Measurements from ENCODE around the gene STC2.

The STC2 gene

DNA sequence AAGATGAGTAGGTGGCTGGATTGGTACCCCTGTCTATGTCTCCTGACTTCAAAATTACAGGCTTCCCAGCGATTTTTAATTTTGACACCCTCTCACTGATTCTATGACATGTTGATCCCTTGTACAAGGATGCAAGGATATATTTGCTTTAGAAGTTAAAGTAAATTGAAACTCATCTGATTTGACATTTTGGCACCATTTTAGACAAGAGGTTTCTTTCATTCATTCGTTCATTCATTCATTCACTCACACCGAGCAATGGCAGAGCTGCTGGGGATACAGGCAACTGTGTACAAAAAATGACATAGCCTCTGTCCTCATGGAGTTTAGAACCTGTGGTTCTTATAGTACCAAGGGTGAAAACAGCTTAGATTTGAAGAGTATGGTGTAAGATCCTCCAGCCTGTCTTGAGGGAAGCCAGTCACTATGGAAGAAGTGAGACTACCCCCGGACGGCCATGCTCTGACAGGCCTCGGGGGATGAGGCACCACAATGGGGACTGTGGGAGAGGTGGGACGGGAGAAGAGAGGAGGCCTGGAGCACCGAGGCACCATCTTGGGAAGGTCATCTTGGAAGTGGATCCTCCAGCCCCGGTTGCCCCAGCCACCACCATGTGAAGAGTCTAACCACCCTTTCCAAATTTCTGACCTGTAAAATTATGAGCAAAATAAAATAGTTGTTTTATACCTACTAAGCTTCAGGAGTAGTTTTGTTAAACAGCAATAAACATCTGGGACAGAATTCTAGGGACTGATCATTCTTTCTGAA is 16.2 kb downstream of the STC2 start:
- no peak for DNase-seq

DNA sequence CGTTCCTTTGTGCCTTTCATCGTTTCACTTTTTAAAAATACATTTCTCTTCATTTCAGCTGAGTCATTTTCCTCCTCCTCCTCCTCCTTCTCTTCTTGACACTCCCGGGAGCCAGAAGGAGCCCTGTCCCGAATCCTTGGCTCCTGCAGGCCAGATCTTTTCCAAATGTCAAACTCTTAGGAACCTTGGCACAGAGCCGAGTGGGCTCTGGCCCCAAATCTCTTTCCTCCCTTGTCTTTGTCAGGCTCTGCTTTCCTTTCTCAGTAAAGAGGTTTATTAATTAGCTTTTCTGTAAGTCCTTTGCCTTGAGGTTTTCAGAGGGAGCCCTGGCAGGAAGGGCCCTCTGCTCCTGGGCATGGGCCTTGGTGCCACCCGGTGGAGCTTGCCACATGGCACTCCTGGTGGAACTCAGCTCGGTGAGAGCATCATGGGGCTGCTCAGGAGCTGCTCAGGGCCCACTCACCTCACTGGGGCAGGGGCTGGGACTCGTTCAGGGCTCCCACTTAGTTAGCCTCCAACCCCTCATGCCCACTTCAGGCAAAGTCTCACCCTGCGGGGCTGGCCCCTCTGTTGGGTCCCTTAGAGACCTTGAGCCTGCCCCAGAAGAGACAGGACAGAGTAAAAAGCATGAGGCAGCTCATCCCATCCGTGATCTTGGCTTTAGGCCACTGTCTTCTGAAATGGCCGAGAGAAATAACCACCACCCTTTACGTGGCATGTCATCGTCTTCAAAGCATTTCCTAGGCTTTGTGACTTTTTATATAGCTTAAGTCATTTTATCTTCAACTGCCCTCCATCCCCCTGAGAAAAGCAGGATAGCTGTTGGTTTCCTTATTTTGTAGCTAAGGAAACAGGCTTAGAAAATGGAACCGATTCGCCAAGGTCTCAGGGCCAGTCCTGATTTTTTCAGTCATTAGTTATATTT is 17.1 kb downstream of the STC2 start:
- DNase-seq = no peak

DNA sequence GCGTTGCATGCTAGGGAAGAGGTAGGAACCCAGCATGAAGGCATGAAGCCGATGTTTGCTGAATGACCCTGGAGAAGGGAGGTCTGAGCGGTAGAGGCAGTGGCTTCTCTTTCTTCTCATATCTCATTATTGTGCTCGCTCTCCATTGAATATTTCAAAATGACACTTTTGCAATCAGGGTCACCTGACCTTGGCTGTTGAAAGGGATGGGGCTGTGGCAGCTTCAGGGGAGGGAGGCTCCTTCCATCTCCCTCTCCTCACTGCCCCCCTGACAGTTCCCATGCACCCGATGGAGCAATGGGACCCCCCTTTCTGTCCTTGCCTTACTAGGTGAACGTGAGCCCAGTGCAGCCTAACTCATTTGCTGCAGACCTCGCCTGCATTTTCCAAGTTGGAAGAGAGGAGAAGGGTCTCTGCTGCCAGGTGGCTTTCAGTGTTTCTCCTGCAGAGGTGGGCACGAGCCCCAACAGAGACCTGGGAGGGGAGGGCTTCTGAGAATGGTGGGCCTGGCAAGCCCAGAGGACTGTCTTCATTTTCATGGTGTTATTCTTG is 17.9 kb downstream of the STC2 start:
- no peak for DNase-seq

DNA sequence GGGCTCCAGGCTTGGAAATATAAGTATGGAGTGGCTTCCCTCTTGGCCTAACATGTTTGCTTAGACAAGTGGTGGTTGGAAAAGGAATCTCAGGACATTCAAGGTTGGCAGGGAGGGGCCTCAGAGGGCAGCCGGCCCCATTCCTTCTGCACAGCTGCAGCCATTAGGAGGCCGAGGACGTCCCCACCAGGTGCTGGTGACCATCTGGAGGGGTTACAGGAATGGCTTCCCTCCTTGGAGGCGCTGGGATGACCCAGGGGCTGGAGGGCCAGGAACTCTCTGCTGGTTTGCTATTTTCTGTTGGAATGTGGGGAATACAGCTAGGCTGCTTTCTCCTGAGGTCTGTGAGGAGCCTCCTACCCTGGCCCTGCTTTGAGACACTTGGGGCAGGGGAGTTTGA is 18.5 kb downstream of the STC2 start:
- no peak for DNase-seq

DNA sequence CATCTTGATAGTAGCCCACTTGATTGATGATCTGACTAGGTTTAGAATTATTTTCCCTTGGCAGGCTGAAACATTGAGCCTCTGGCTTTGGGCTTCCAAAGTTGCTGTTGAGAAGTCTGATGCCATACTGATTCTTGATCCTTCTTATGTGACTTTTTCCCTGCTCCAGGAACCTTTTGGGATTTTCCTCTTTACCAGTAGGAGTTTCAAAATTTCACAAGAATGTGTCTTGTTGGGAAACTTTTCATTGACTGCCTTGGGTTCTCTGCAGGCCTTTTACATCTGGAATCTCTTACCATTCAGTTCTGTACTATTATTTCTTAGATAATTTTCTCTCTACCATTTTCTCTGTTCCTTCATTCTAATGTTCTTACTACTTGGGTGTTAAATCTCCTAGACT is 20.0 kb downstream of the STC2 start:
- DNase-seq = no peak

DNA sequence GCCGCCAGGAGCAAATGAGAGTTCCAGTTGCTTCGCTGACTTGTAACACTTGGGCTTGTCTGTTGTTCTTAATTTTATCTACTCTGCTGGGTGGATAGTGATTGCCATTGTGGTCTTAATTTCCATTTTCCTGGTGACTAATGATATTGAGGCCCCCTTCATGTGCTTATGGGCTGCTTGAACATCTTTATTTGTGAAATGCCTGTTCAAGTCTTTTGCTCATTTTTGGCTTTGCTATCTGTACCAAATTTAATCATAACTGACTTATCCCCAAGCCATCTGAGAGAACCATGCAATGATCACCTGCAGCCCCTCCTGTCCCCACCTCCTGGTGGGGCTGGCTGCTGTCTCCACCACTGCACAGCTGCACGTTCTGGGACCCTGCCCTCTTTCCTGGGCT is 20.5 kb downstream of the STC2 start:
- DNase-seq = no peak

DNA sequence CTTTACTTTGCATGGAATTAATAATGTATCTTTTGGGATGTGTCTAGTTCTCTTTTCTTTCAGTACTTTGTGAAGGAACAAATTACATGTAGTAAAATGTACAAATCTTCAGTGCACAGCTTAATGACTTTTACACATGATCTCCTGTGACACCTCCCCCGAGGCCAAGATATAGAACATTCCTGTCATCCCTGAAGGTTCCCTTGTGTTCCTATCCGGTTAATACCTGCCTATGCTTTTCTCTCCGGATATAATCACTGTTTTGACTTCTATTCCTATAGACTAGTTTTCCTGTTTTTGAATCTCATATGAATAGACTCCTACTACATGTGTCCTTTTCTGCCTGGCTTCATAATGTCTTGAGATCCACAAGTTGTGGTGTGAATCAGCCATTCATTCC is 21.5 kb downstream of the STC2 start:
- no peak for DNase-seq

DNA sequence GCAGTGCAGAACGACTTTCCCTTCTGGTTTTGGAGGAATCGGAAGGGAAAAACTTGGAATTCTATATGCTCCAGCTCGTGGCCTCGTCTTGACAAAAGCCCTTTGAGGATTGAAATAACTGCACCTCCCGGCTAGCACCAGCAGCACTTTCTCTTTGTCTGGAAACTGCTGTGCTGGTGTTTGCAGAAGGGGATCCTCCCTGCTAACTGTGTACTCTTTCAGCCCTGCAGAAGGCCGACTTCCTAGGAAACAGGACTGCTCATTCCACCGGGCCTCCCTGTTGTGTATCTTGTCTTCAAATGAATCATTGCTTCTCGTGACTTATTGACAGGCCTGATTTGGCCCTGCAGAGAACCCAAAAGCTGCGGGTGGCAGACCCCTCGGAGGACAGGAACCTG is 23.6 kb downstream of the STC2 start:
- no peak for DNase-seq

DNA sequence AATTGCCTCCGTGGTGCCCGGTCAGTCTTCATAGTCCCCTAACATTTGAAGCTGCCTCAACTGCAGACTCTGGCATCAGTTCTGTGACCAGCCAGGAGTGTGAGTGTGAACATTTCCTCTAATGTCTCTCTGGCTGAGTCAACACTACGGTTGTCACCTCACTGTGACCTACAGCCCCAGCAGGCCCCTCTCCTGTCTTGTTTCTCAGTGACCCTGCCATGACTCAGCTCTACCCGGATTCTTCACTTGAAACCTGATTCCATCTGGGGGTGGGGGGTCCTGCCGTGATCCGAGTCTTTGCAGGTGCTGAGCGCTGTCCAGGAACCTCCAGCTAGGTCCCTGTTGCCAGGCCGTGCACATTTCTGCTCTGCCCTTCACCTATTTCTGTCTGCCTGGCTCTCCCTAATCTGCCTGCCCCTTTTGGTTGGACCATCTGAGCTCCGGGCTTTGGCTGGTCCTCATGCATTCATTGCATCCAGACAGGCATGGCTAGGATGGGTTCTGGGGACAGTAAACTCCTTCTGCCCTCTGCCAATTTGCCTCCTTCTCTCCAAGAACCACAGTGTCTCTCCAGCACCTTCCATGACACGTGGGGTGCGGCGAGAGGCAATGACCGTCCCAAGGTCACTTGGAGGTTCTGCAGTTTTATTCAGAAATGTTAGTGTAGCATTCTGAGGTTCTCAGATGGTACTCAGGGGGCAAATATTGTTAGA is 24.2 kb downstream of the STC2 start:
- DNase-seq = no peak

DNA sequence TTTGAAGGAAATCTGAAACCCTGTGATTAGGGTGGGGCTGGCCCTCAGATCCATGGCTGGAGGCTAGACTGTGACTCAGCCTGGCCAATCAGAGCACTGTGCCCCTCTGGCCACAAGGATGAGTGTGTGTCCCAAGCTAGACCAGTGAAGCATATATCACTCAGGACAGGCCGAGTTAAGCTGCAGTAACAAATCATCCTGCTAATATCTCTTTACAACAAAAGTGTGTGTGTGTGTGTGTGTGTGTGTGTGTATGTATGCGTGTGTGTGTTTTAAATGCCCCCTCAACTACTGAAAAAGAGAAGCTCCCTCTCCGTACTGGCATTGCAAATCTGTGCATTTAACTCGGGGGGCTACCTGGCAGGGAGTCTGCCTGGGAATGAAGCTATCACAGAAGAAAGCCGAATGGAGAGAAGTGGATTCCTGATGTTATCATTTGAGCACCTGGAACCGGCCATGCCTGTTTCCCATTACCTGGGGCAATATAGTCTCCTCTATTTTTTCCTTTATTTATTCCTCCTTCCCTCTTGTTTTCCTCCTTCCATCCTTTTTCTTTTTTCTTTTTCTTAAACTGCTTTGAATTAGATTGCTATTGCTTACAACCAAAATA is 25.6 kb downstream of the STC2 start:
- no peak for DNase-seq

DNA sequence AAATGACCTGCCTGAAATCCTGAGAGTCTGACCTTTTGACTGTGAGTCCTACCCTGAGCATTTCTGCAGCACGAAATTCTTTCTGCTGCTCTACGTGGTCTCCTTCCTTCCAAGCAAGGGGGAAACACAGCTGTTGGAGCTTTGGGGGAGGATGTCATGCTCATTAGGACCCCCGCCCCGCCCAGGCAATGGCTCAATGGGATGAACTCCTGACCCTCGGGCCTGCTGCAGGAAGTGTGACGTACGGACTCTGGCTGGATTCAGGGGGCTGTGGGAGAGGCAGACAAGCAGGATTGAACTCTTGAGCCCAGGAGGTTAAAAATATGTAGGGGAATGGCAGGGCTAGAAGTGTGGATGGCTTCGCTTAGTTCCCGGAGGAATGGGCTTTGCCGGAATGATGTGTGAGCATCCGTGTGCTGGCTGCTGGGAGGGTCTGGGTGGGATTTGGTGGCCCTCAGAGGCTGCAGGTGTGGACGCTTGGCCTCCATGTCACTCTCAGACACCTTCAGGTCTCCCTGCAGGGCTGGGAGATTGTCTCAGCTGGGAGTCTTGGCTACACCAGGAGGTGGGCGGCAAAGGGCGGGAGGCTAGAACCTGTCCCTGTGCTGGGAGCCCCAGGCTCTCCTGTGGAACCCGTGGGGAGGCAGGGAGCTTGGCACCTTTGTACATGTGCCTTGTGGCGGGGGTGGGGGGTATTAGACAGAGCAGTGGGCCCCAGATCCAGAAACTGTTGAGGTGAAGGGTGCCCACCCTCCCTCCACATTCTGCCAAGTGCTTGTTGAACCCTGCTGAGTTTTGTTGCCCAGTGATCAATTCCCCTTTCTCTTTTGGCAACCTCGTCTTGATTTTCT is 26.3 kb downstream of the STC2 start:
- no peak for DNase-seq

DNA sequence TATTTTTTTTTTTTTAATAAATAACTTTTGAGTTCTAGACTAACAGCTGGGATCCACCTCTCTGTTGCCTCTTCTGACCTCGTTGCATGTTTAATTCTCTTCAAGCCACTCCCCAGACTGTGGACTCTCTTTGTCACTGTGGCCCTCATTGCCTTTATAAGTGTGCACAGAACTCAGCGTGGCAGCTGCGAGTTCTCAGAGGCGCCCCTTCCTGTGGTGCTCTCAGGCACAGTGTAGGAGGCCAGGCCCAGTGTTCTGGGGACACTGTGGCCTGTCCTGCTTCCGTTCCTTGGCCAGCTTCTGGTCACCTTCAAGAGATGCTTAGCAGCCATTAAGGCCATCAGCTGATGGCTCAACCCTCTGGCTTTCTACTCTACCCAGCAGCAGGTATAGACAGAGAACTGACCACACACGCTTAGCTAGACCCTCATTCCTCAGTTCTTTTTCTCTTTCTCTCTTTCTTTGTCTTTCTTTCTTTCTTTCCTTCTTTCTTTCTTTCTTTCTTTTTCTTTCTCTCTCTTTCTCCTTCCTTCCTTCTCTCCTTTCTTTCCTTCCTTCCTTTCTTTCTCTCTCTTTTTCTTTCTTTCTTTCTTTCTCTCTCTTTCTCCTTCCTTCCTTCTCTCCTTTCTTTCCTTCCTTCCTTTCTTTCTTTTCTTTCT is 27.7 kb downstream of the STC2 start:
- no peak for DNase-seq

DNA sequence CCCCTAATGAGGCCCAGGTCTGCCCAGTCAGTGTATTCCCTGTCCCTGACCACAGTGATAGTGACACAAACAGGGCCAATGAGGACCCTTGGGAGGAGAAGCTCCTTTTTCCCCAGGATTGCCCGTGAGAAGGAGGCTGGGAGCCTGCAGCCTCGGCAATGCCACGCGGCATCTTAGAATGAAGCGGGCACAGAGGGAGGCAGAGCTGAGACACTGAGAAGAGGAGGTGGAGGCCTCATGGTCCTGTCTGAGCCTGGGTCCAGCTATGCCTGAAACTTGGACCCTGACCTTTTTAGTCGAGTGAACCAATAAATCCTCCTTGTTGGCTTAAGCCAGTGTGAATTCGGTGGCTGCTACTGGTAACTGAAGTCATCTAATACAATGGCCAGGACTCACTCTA is 28.4 kb downstream of the STC2 start:
- DNase-seq = no peak

DNA sequence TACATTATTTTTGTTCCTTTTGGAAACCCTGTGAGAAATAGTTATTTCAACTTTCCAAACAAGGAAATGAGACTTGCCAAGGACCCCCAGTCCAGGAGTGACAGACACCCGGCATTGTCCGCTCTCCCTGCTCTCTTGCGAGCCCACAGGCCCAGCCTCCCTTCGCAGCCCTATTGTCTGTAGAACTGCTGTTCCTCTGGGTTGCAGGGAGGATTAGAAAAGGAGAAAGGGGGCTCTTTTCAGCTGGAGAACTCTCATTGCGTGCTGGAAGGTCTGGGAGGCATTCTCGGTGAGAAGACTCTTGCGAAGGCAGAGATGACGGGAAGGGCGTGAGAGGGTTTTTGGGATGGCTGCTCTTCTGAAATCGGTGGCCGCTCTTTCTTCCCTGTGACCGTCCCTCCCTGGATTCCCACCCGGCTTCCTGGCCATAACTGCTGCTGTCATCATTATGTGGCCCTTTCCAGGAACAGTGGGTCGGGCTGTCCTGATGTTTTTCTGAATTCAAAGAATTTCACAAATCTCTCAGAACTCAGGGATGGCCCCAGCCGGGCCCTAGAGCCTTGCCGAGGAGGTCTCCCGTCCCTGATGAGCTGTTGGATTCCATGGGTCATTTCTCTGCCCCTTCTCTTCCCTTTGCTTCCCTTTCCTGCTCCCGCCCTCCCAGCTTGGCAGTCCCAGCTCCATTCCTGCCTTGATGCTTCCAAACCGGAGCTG is 29.8 kb downstream of the STC2 start:
- DNase-seq = no peak

DNA sequence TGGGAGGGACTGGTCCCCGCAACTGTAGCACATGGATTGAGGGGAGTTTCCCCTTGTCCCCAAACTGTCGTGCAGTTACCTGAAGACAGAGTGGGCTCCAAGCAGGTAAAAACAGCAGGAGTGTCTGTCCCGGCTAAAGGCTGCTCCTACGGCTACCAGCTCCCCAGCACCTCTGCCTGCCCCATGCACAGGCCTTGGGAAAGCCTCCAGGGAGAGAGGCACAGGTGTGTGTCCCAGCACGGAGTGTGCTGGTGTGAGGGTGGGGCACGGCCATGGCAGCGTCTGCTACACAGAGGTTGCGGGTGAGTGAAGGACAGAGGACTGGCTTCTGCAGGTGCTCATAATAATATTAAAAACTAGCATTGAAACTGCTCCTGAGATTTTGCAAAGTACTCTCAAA is 30.4 kb downstream of the STC2 start:
- DNase-seq = no peak

DNA sequence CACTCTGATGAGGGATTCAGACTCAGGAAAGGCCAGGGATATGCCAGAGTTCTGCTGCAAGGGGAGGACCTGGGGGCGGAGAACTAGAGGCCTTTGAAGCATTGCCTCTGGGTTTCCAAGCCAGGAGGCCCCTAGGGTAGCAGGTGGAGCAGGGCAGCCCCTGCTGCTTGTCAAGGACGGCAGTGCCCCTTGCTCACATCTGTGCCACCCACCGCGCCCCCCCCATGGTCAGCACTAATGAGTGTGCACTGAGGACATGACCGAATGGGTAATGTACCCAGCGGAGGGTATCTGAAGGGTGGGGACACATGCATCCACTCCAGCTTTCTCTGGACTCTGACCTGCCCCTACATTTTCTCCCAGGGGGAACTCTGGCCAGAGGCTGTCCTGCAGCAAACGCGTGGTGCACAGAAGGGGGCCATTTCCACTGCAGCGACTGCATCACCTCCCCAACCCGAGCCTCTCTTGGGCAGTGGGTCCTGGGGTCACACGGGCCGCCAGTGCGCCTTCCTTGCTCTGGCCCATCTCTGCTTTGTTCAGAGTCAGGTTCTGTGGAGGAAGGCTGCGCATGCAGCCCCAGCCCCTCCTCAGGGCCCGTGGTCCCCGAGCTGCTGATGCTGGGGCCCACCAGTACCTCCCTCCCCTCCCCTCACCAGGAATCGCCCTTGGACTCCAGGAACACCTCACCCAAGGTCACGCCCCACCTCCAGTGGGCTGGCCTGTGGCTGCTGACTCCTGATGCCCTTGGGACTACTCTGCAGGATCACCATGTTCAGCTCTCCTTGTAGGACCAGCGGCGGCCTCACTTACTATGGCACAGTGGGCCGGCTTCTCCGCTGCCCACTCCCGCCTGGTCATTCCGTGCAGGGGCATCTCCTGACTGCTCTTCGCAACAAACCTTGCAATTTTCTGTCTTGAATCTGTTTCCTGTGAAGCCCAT is 31.2 kb downstream of the STC2 start:
- no peak for DNase-seq

DNA sequence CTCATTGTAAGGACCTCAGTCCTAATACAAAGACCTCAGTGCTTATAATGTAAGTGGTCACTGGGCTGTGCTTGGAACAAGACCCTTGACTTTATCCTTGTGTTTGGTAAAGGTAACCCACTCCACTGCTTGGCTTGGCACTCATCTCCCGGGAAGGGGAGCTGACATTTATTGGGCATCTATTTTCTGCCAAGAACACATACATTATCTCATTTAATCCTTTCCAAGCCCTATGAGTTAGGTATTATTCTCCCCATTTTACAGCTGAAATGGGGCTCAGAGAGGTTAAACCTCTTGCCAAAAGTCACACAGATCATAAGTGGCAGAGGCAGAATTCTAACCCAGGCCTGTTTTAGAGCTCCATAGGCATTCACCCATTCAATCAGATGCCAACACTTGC is 32.4 kb downstream of the STC2 start:
- no peak for DNase-seq

DNA sequence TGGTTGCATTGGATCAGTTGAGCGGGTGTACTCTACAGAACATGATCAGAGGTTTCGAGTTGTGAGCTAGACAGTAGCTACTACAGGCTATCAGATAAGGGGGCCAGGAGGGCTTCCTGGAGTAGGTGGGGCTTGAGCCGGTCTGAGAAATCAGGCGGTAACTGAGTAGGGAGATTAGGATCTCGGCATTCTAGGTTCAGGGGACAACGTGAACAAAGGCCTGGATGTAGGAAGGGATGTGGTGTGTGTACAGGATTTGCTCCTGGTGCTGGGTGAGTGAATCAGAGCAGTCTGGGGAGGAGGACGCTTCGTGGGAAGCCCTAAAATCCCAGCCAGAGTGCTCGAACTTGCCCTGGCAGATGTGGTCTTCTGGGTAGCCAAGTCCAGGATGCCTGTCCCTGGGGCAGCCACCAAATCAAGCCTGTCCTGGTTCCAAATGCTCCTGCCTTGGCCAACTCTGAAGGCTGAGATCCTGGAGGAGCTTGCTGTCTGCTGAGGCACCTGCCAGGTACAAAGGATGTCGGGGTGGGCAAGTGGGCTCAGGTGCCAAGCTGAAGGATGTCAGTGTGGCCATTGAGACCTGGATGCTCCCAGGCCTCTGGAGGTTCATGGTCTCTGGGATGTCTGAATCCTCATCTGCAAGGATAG is 33.4 kb downstream of the STC2 start:
- DNase-seq = no peak
